Measurements from ENCODE around the gene SMIM29. TPM values are rescaled to one million over a fixed set of nuclear protein-coding genes. Genes with fewer than 3 reads are reported as not detected.
"Not testable (repeated sequence)": the region's sequence is repeated elsewhere in the genome, so short reads cannot be mapped to it uniquely, and the experiment has no call there.

Gene SMIM29
- total and polyA plus RNA-seq, 2 donors (not counting 3 experiments of a cell fraction or from before 2014, with no cell fraction given), result 37.6 to 75.2 TPM

DNA sequence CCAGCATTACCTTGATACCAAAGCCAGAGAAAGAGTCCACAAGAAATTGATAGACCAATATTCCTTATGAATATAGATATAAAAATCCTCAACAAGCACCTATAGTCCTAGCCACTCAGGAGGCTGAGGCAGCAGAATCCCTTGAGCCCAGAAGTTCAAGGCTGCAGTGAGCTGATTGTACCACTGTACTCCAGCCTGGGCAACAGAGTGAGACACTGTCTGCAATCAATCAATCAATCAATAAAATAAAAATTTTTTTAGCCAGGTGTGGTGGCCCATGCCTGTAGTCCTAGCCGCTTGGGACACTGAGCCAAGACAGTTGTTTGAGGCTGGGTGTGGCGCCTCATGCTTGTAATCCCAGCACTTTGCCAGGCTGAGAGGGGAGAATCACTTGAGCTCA, 18.9 kb upstream of the SMIM29 start:
- ChIA-PET CTCF (interaction anchor here (1.6 to 1.8 kb wide), 2 partner anchors 128 to 148 kb away, joined by 4 to 6 read pairs; no protein-coding TSS in a partner anchor), POLR2A (no interaction called here)
- Histone ChIP-seq H3K9ac (replicated peaks; ENCODE audit: extremely low read depth, insufficient read depth, low read length) (no peak overlapping the region), H2AFZ (ENCODE audit: low read depth, low read length) (no peak overlapping the region), H3K27ac (ENCODE audit: insufficient read depth, low read depth, low read length) (no peak overlapping the region), H3K9me1 (replicated peaks; ENCODE audit: control insufficient read depth, extremely low read depth, insufficient read depth, low read length) (no peaks in the 10 kb centered on the region), H3K4me2 (ENCODE audit: insufficient read depth, low read length) (no peak overlapping the region), H3K4me1 (ENCODE audit: control insufficient read depth, extremely low read depth, insufficient read depth, low read length) (peaks cover 7% of the 10 kb centered on the region), H3K79me2 (ENCODE audit: control insufficient read depth, insufficient read depth, low read length) (no peaks in the 10 kb centered on the region), H4K20me1 (replicated peaks; ENCODE audit: control insufficient read depth, extremely low read depth, insufficient read depth, low read length) (no peaks in the 10 kb centered on the region), H3K27me3 (ENCODE audit: control insufficient read depth in 2 of 2, insufficient read depth in 2 of 2, low read length in 2 of 2) (no peaks in the 10 kb centered on the region), H3K36me3 (ENCODE audit: control insufficient read depth in 2 of 2, extremely low read depth in 1 of 2, insufficient read depth in 2 of 2, low read length in 2 of 2) (no peaks in the 10 kb centered on the region), H3K4me3 (replicated peaks in 1 of 3; ENCODE audit: insufficient read depth in 1 of 3, low read depth in 1 of 3, low read length in 3 of 3) (no peak overlapping the region), H3K9me3 (replicated peaks; ENCODE audit: control insufficient read depth, insufficient read depth, low read length) (no peaks in the 10 kb centered on the region)
- FAIRE-seq, result no peak
- intact Hi-C loops (cut with micrococcal nuclease), result no loop called here
- BruUV-seq (replicated peaks), result no TSS peak
- dilution Hi-C loops (cut with MboI; ENCODE audit: extremely low pct_ligation_motif_present, low sequenced_read_pairs), result no loop called here
- DNase-seq (ENCODE audit: low read depth, low spot score), result no peak
- TF ChIP-seq, protein P1, sequence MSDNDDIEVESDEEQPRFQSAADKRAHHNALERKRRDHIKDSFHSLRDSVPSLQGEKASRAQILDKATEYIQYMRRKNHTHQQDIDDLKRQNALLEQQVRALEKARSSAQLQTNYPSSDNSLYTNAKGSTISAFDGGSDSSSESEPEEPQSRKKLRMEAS (IDR thresholded peaks at IDR 0.05; ENCODE audit: insufficient read depth, insufficient read length), result no peak
- TF ChIP-seq GATA2 (IDR thresholded peaks at IDR 0.05; ENCODE audit: insufficient read depth, insufficient read length, low read depth, low read length) (no peak), FOS (IDR thresholded peaks at IDR 0.05; ENCODE audit: borderline replicate concordance, insufficient read depth, low read length) (no peak), MYC (IDR thresholded peaks at IDR 0.05; ENCODE audit: low read depth, low read length) (no peak), EZH2 (IDR thresholded peaks at IDR 0.05; ENCODE audit: borderline replicate concordance, low read depth, low read length, severe bottlenecking) (no peak), POLR2A (IDR thresholded peaks at IDR 0.05; ENCODE audit: low read depth, low read length) (no peak)
- TF ChIP-seq, protein P2, sequence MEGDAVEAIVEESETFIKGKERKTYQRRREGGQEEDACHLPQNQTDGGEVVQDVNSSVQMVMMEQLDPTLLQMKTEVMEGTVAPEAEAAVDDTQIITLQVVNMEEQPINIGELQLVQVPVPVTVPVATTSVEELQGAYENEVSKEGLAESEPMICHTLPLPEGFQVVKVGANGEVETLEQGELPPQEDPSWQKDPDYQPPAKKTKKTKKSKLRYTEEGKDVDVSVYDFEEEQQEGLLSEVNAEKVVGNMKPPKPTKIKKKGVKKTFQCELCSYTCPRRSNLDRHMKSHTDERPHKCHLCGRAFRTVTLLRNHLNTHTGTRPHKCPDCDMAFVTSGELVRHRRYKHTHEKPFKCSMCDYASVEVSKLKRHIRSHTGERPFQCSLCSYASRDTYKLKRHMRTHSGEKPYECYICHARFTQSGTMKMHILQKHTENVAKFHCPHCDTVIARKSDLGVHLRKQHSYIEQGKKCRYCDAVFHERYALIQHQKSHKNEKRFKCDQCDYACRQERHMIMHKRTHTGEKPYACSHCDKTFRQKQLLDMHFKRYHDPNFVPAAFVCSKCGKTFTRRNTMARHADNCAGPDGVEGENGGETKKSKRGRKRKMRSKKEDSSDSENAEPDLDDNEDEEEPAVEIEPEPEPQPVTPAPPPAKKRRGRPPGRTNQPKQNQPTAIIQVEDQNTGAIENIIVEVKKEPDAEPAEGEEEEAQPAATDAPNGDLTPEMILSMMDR (IDR thresholded peaks at IDR 0.05; ENCODE audit: extremely low read depth in 1 of 2, insufficient read depth in 1 of 2, low read depth in 1 of 2, low read length in 2 of 2), result no peak

DNA sequence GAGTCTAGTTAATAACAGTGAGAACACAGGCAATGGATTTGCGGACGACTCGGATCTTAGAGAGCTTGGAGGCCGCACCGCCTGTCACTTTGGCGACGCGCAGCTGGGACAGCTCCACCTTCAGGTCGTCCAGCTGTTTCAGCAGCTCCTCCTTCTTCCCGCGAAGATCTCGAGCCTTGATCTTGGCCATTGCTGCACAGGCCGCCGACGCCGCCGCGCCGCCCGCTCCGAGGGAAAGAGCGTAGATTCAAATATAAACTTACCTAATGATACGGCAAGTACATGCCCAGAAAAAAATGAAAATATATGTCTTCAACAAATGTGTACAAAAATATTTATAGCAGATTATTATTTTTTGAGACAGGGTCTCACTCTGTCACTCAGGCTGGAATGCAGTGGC, 14.7 kb upstream of the SMIM29 start:
- H3K27me3 ChIP-seq (ENCODE audit: control insufficient read depth in 2 of 2, insufficient read depth in 2 of 2, low read length in 2 of 2); H3K9ac ChIP-seq (replicated peaks; ENCODE audit: extremely low read depth, insufficient read depth, low read length); H2AFZ ChIP-seq (ENCODE audit: low read depth, low read length); POLR2A ChIA-PET; H3K9me1 ChIP-seq (replicated peaks; ENCODE audit: control insufficient read depth, extremely low read depth, insufficient read depth, low read length); DNase-seq (ENCODE audit: low read depth, low spot score); H3K9me3 ChIP-seq (replicated peaks; ENCODE audit: control insufficient read depth, insufficient read depth, low read length); BruUV-seq (replicated peaks); H3K4me2 ChIP-seq (ENCODE audit: insufficient read depth, low read length); CTCF ChIA-PET; H3K36me3 ChIP-seq (ENCODE audit: control insufficient read depth in 2 of 2, extremely low read depth in 1 of 2, insufficient read depth in 2 of 2, low read length in 2 of 2); dilution Hi-C loops (cut with MboI; ENCODE audit: extremely low pct_ligation_motif_present, low sequenced_read_pairs); intact Hi-C loops (cut with micrococcal nuclease); H3K79me2 ChIP-seq (ENCODE audit: control insufficient read depth, insufficient read depth, low read length); H3K4me3 ChIP-seq (replicated peaks in 1 of 3; ENCODE audit: insufficient read depth in 1 of 3, low read depth in 1 of 3, low read length in 3 of 3); H4K20me1 ChIP-seq (replicated peaks; ENCODE audit: control insufficient read depth, extremely low read depth, insufficient read depth, low read length); H3K4me1 ChIP-seq (ENCODE audit: control insufficient read depth, extremely low read depth, insufficient read depth, low read length); FAIRE-seq; H3K27ac ChIP-seq (ENCODE audit: insufficient read depth, low read depth, low read length): not testable (repeated sequence)
